Activated B cell treated with CpG ODN at 0.5 μM for 24 hours (primary cell): ENCODE measurements around the gene MRO. TPM values are rescaled to one million over a fixed set of nuclear protein-coding genes. Genes with fewer than 3 reads are reported as not detected.
"Not testable (repeated sequence)": the region's sequence is repeated elsewhere in the genome, so short reads cannot be mapped to it uniquely, and the experiment has no call there.

Source experiments
- ATAC-seq: fragments of 200-7000 bp; cut with Tn5 transposase; one replicate; pipeline ENCODE4 v1.10.0; 2021; ENCODE audit warnings: low read depth, mild to moderate bottlenecking, moderate library complexity
- CTCF ChIA-PET: fragments of 350-600 bp; sonication (Branson Sonifier 250); formaldehyde crosslinking; loops from one replicate; lab custom pipeline; 2021; ENCODE audit warnings: antibody characterized with exemption; lab: Charles Lee
- POLR2A ChIA-PET: fragments of 350-600 bp; sonication (Branson Sonifier 250); formaldehyde crosslinking; loops from one replicate; lab custom pipeline; 2021; ENCODE audit warnings: antibody characterized with exemption; lab: Charles Lee
- DNase-seq: peaks from one replicate; pipeline ENCODE4 v3.0.0; 2022
- H3K27ac Mint-ChIP-seq: one replicate; pipeline ENCODE4 v1.8.0; 2020; ENCODE audit warnings: mixed read lengths
- H3K27me3 Mint-ChIP-seq: one replicate; pipeline ENCODE4 v1.8.0; 2021; ENCODE audit warnings: mixed read lengths
- H3K36me3 Mint-ChIP-seq: one replicate; pipeline ENCODE4 v1.8.0; 2021; ENCODE audit warnings: low read depth, mixed read lengths
- H3K4me1 Mint-ChIP-seq: one replicate; pipeline ENCODE4 v1.8.0; 2021; ENCODE audit warnings: mixed read lengths
- H3K4me3 Mint-ChIP-seq: one replicate; pipeline ENCODE4 v1.8.0; 2020; ENCODE audit warnings: mild to moderate bottlenecking, mixed read lengths
- H3K9me3 Mint-ChIP-seq: one replicate; pipeline ENCODE4 v1.8.0; 2020; ENCODE audit warnings: mixed read lengths
- CTCF ChIP-seq: fragments of 200-600 bp; IDR thresholded peaks from one replicate; pipeline ENCODE4 v1.8.0; 2022; ENCODE audit warnings: antibody characterized with exemption, mild to moderate bottlenecking
- intact Hi-C: fragments of 100-400 bp; cut with micrococcal nuclease; formaldehyde crosslinking; loops from one replicate; pipeline ENCODE4 v1.15.1; 2024
- total RNA-seq: library from RNA; stranded (reverse); gene quantifications from 2 replicates; pipeline ENCODE4 v1.2.3, GENCODE V29; 2022

Gene MRO
- total RNA-seq, 1 donor from 2014 or later: not detected

- intact Hi-C loops: no loop called here
- ChIA-PET POLR2A (interaction anchor here (0.7 kb wide), 1 partner anchor 180 kb away, joined by 5 read pairs; no protein-coding TSS in a partner anchor), CTCF (no interaction called here)
- peaks cover 2% of the 10 kb centered on the region for H3K27me3 Mint-ChIP-seq
- TF ChIP-seq CTCF: no peak
- H3K4me3 Mint-ChIP-seq: no peak overlapping the region
- ATAC-seq: no peak
- no peaks in the 10 kb centered on the region for H3K36me3 Mint-ChIP-seq
- H3K9me3 Mint-ChIP-seq: peaks cover 2% of the 10 kb centered on the region
- no peaks in the 10 kb centered on the region for H3K4me1 Mint-ChIP-seq
- H3K27ac Mint-ChIP-seq: no peak overlapping the region
- no peak for DNase-seq
Observed at GRCh38 chr18:50786864-50787263, 33.0 kb downstream of the MRO start.

- Mint-ChIP-seq H3K27me3 (peaks cover 7% of the 10 kb centered on the region), H3K4me1 (no peaks in the 10 kb centered on the region), H3K36me3 (no peaks in the 10 kb centered on the region), H3K27ac (no peak overlapping the region), H3K9me3 (peaks cover 2% of the 10 kb centered on the region), H3K4me3 (no peak overlapping the region)
- intact Hi-C loops: no loop called here
- no peak for TF ChIP-seq CTCF
- no peak for ATAC-seq
- DNase-seq: no peak
- ChIA-PET CTCF (no interaction called here), POLR2A (no interaction called here)
Observed at GRCh38 chr18:50783553-50783952, 36.3 kb downstream of the MRO start.

GRCh38 chr18:50779021-50779420 is 40.8 kb downstream of the MRO start:
- DNase-seq, H3K4me3 Mint-ChIP-seq, H3K4me1 Mint-ChIP-seq, H3K27me3 Mint-ChIP-seq, intact Hi-C loops, ATAC-seq, CTCF ChIA-PET, H3K27ac Mint-ChIP-seq, H3K36me3 Mint-ChIP-seq, H3K9me3 Mint-ChIP-seq, POLR2A ChIA-PET: not testable (repeated sequence)

GRCh38 chr18:50776383-50776782 is 43.4 kb downstream of the MRO start:
- Mint-ChIP-seq H3K4me1 (no peaks in the 10 kb centered on the region), H3K4me3 (no peak overlapping the region), H3K36me3 (no peaks in the 10 kb centered on the region), H3K9me3 (peaks cover 8% of the 10 kb centered on the region), H3K27me3 (peaks cover 12% of the 10 kb centered on the region), H3K27ac (no peak overlapping the region)
- no peak for TF ChIP-seq CTCF
- ChIA-PET POLR2A (no interaction called here), CTCF (no interaction called here)
- ATAC-seq: no peak
- DNase-seq: no peak
- intact Hi-C loops: no loop called here

- no peak for DNase-seq
- Mint-ChIP-seq H3K4me3 (no peak overlapping the region), H3K27me3 (peaks cover 13% of the 10 kb centered on the region), H3K4me1 (no peaks in the 10 kb centered on the region), H3K36me3 (no peaks in the 10 kb centered on the region), H3K9me3 (peaks cover 11% of the 10 kb centered on the region), H3K27ac (no peak overlapping the region)
- intact Hi-C loops: no loop called here
- ATAC-seq: no peak
- no peak for TF ChIP-seq CTCF
- POLR2A ChIA-PET: no interaction called here
- CTCF ChIA-PET: no interaction called here
Observed at GRCh38 chr18:50775726-50776125, 44.1 kb downstream of the MRO start.

- H3K27ac Mint-ChIP-seq: no peak overlapping the region
- no peak for DNase-seq
- intact Hi-C loops: no loop called here
- CTCF ChIA-PET: no interaction called here
- H3K4me1 Mint-ChIP-seq: no peaks in the 10 kb centered on the region
- H3K4me3 Mint-ChIP-seq: no peak overlapping the region
- POLR2A ChIA-PET: no interaction called here
- no peaks in the 10 kb centered on the region for H3K36me3 Mint-ChIP-seq
- ATAC-seq: no peak
- peaks cover 15% of the 10 kb centered on the region for H3K9me3 Mint-ChIP-seq
- TF ChIP-seq CTCF: no peak
- peaks cover 11% of the 10 kb centered on the region for H3K27me3 Mint-ChIP-seq
Observed at GRCh38 chr18:50775207-50775606, 44.6 kb downstream of the MRO start.
